OCI-LY3 (cell line): ENCODE data around the gene SLC12A7.

Experiments
- EZH2phosphoT487 ChIP-seq: fragments of 200-600 bp; shearing (Covaris generic); IDR thresholded peaks from 2 replicates; pipeline ENCODE4 v1.6.1; 2018; ENCODE audit warnings: antibody characterized with exemption, mixed run types, low read depth
- TF ChIP-seq, protein P1 (sequence below): fragments of 200-600, 300-600 bp; sonication (generic); IDR thresholded peaks from 2 replicates; pipeline ENCODE4 v1.5.1; 2014; ENCODE audit warnings: antibody characterized with exemption, low read length, low read depth

DNA sequence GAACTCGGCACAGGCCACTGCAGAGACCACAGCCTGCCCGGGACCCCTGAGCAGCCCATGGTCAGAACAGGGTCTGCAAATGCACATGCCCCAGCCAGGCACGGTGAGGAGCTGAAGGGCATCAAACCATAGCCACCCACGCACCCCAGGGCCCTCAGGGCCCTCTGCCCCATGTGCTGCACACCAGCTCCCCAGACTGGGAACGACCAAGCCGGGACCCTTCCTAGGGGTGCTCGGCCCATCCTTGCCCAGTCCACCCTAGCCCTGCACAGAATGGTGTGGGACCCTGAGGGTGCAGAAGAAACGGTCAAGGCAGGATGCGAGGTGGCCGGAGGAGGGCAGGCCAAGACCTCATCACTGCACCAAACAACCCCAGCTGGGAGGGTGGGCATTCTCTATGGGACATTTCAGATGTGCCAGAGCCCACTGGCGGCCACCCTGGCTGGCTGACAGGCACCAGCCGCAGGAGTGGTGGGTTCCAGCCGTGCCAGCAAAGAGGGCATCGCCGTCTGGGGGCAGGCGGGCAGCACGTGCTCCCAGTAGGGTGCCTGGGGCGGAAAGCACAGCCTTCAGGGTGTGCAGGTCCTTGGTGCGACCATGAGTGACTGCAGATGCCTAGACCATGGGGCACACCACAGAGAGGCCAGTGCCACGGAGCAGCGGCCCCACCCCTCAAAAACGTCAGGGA lies 16.4 kb downstream of the SLC12A7 start:
- TF ChIP-seq, protein P1, sequence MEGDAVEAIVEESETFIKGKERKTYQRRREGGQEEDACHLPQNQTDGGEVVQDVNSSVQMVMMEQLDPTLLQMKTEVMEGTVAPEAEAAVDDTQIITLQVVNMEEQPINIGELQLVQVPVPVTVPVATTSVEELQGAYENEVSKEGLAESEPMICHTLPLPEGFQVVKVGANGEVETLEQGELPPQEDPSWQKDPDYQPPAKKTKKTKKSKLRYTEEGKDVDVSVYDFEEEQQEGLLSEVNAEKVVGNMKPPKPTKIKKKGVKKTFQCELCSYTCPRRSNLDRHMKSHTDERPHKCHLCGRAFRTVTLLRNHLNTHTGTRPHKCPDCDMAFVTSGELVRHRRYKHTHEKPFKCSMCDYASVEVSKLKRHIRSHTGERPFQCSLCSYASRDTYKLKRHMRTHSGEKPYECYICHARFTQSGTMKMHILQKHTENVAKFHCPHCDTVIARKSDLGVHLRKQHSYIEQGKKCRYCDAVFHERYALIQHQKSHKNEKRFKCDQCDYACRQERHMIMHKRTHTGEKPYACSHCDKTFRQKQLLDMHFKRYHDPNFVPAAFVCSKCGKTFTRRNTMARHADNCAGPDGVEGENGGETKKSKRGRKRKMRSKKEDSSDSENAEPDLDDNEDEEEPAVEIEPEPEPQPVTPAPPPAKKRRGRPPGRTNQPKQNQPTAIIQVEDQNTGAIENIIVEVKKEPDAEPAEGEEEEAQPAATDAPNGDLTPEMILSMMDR: no peak
- no peak for TF ChIP-seq EZH2phosphoT487
